ENCODE data around the gene MYMX.
"Not testable (repeated sequence)": the region's sequence is repeated elsewhere in the genome, so short reads cannot be mapped to it uniquely, and the experiment has no call there.

Gene MYMX

GRCh38 chr6:44188819-44189218 lies 27.9 kb upstream of the MYMX start:
- TF ChIP-seq, protein P1, sequence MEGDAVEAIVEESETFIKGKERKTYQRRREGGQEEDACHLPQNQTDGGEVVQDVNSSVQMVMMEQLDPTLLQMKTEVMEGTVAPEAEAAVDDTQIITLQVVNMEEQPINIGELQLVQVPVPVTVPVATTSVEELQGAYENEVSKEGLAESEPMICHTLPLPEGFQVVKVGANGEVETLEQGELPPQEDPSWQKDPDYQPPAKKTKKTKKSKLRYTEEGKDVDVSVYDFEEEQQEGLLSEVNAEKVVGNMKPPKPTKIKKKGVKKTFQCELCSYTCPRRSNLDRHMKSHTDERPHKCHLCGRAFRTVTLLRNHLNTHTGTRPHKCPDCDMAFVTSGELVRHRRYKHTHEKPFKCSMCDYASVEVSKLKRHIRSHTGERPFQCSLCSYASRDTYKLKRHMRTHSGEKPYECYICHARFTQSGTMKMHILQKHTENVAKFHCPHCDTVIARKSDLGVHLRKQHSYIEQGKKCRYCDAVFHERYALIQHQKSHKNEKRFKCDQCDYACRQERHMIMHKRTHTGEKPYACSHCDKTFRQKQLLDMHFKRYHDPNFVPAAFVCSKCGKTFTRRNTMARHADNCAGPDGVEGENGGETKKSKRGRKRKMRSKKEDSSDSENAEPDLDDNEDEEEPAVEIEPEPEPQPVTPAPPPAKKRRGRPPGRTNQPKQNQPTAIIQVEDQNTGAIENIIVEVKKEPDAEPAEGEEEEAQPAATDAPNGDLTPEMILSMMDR (IDR thresholded peaks at IDR 0.05; ENCODE audit: extremely low read depth, missing control alignments) = no peak
- no peak for DNase-seq (ENCODE audit: low spot score)

GRCh38 chr6:44189257-44189656 lies 27.5 kb upstream of the MYMX start:
- TF ChIP-seq, protein P1 (IDR thresholded peaks at IDR 0.05; ENCODE audit: extremely low read depth, missing control alignments) = no peak
- no peak for DNase-seq (ENCODE audit: low spot score)

DNA sequence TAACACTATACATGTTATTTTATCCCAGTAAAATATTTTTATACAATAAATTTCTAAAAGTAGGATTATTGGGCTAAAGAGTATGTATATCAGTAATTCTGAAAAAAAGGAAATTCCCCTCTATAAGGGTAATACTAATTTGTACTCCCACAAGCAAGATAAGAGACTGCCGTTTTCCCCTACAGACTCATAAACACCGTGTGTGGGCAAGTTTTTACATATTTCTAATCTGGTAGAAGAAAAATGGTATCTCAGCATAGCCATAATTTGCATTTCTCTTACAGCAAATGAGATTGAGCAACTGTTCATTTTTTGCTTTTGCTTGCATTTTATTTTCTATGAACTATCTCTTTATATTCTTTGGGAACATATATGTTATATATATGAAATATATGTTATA lies 26.0 kb upstream of the MYMX start:
- TF ChIP-seq, protein P1 (IDR thresholded peaks at IDR 0.05; ENCODE audit: extremely low read depth, missing control alignments) = no peak

GRCh38 chr6:44192428-44193041 lies 24.2 kb upstream of the MYMX start:
- TF ChIP-seq, protein P1 (IDR thresholded peaks at IDR 0.05; ENCODE audit: extremely low read depth, missing control alignments) = no peak

More for the DNA sequence above, 26.0 kb upstream of the MYMX start:
- peak; percentile 66 for DNase-seq (ENCODE audit: low spot score)

DNA sequence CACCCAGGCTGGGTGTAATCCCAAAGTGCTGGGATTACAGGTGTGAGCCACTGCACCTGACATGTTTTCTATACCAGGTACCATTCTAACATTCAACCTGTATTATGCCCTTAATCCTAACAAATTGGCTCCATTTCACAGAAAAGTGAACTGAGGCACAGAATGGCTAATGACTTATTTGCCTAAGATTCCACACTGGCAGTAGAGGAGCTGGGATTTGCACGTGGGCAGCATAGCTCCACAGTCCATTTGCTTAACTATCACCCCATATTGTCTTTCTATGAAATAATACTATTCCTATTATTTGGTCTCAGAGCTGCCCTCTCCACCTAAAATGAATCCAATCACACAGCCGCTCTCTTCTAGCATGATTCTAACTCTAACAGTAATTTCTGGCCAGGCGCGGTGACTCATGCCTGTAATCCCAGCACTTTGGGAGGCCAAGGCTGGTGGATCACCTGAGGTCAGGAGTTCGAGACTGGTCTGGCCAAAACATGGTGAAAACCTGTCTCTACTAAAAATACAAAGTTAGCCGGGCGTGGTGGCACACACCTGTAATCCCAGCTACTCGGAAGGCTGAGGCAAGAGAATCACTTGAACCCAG lies 23.3 kb upstream of the MYMX start:
- DNase-seq (ENCODE audit: low spot score) = no peak
- TF ChIP-seq, protein P1 (IDR thresholded peaks at IDR 0.05; ENCODE audit: extremely low read depth, missing control alignments) = no peak

More at GRCh38 chr6:44192428-44193041, 24.2 kb upstream of the MYMX start:
- DNase-seq (ENCODE audit: low spot score) = peak; percentile 46

- no peak for DNase-seq (ENCODE audit: low spot score)
- TF ChIP-seq, protein P1 (IDR thresholded peaks at IDR 0.05; ENCODE audit: extremely low read depth, missing control alignments) = no peak
These were observed 22.4 kb upstream of the MYMX start for GRCh38 chr6:44194326-44194725.

GRCh38 chr6:44196351-44196750 lies 20.4 kb upstream of the MYMX start:
- DNase-seq (ENCODE audit: low spot score) = not testable (repeated sequence)

DNA sequence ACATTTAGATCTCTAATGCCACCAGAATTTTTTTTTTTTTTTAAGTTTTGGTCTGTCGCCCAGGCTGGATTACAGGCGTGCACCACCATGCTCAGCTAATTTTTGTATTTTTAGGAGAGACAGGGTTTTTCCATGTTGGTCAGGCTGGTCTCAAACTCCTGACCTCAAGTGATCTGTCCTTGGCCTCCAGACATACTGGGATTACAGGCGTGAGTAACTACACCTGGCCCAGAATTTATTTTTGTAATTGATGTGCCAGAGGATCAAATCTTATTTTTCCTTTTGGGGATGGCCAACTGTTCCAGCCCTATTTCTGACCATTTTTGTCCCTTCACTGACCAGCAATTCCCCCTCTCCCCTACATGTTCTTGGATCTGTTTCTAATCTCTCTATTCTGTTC lies 18.0 kb upstream of the MYMX start:
- TF ChIP-seq, protein P1 (IDR thresholded peaks at IDR 0.05; ENCODE audit: extremely low read depth, missing control alignments) = no peak
- no peak for DNase-seq (ENCODE audit: low spot score)
